Ishikawa (cell line): ENCODE results near the gene CLK3.

ENCODE experiments used
- CEBPB ChIP-seq: IDR thresholded peaks from 2 replicates; pipeline ENCODE4 v1.6.1; 2012
- CREB1 ChIP-seq: IDR thresholded peaks from 2 replicates; pipeline ENCODE4 v1.6.1; 2012; ENCODE audit warnings: low read depth
- EGR1 ChIP-seq: IDR thresholded peaks from 2 replicates; pipeline ENCODE4 v1.6.1; 2012
- EP300 ChIP-seq: IDR thresholded peaks from 2 replicates; pipeline ENCODE4 v1.6.1; 2012; ENCODE audit warnings: borderline replicate concordance
- FOXM1 ChIP-seq: IDR thresholded peaks from 2 replicates; pipeline ENCODE4 v1.6.1; 2012; ENCODE audit warnings: low read depth, borderline replicate concordance
- MAX ChIP-seq: IDR thresholded peaks from 2 replicates; pipeline ENCODE4 v1.6.1; 2012
- NFIC ChIP-seq: IDR thresholded peaks from 2 replicates; pipeline ENCODE4 v1.6.1; 2012
- RAD21 ChIP-seq: IDR thresholded peaks from 2 replicates; pipeline ENCODE4 v1.6.1; 2012; ENCODE audit warnings: low read depth
- REST ChIP-seq: IDR thresholded peaks from 2 replicates; pipeline ENCODE4 v1.6.1; 2012; ENCODE audit warnings: low read depth, mild to moderate bottlenecking
- TAF1 ChIP-seq: IDR thresholded peaks from 2 replicates; pipeline ENCODE4 v1.6.1; 2012; ENCODE audit warnings: low read depth, mild to moderate bottlenecking
- YY1 ChIP-seq: IDR thresholded peaks from 2 replicates; pipeline ENCODE4 v1.6.1; 2012; ENCODE audit warnings: low read depth
- ZBTB7A ChIP-seq: IDR thresholded peaks from 2 replicates; pipeline ENCODE4 v1.6.1; 2012; ENCODE audit warnings: low read depth

- TF ChIP-seq TAF1 (no peak), RAD21 (no peak), YY1 (no peak), CEBPB (no peak), EP300 (no peak), EGR1 (no peak), REST (no peak), CREB1 (no peak), MAX (no peak), FOXM1 (no peak), ZBTB7A (no peak), NFIC (no peak)
Measured at GRCh38 chr15:74626336-74626735, 10.7 kb downstream of the CLK3 start.
